Calu3 (cell line): ENCODE data around the gene KIAA0040. TPM values are rescaled to one million over a fixed set of nuclear protein-coding genes. Genes with fewer than 3 reads are reported as not detected.

Experiments
- BruUV-seq: library from RNA; stranded (reverse); fragments of 400-500 nt; replicated peaks from 2 replicates; lab custom pipeline; 2021; lab: Mats Ljungman, UMichigan
- CTCF ChIA-PET: fragments of 300-600 bp; sonication (Branson Sonifier 250); formaldehyde crosslinking; loops from one replicate; lab custom pipeline; 2022; ENCODE audit warnings: antibody characterized with exemption; lab: Charles Lee
- DNase-seq: peaks from one replicate; pipeline ENCODE4 v3.0.0; 2022
- H3K27ac Mint-ChIP-seq: one replicate; pipeline ENCODE4 v1.8.0; 2022; ENCODE audit warnings: mixed read lengths; ENCODE audit not compliant: unreplicated experiment
- H3K27me3 Mint-ChIP-seq: one replicate; pipeline ENCODE4 v1.8.0; 2022; ENCODE audit warnings: mixed read lengths; ENCODE audit not compliant: unreplicated experiment
- H3K36me3 Mint-ChIP-seq: one replicate; pipeline ENCODE4 v1.8.0; 2022; ENCODE audit warnings: mild to moderate bottlenecking, moderate library complexity, mixed read lengths; ENCODE audit not compliant: insufficient read depth, unreplicated experiment
- H3K4me1 Mint-ChIP-seq: one replicate; pipeline ENCODE4 v1.8.0; 2022; ENCODE audit warnings: mild to moderate bottlenecking, low read depth, mixed read lengths; ENCODE audit not compliant: unreplicated experiment
- H3K4me3 Mint-ChIP-seq: one replicate; pipeline ENCODE4 v1.8.0; 2022; ENCODE audit warnings: mild to moderate bottlenecking, low read depth, moderate library complexity, mixed read lengths; ENCODE audit not compliant: unreplicated experiment
- H3K9me3 Mint-ChIP-seq: one replicate; pipeline ENCODE4 v1.8.0; 2022; ENCODE audit warnings: low read depth, mixed read lengths; ENCODE audit not compliant: unreplicated experiment
- CTCF ChIP-seq: fragments of 200-600 bp; IDR thresholded peaks from one replicate; pipeline ENCODE4 v1.8.0; 2022; ENCODE audit warnings: antibody characterized with exemption; ENCODE audit not compliant: unreplicated experiment
- intact Hi-C: fragments of 100-400 bp; cut with micrococcal nuclease; formaldehyde crosslinking; loops from one replicate; pipeline ENCODE4 v1.10.0; 2022; ENCODE audit not compliant: unreplicated experiment
- total RNA-seq: library from RNA; stranded (reverse); gene quantifications from 2 replicates; pipeline ENCODE4 v1.2.3, GENCODE V29; 2022

KIAA0040 gene
- total RNA-seq, 1 experiment from 2014 or later: 33.4 TPM

GRCh38 chr1:175137369-175137768 lies 55.2 kb downstream of the KIAA0040 start:
- Mint-ChIP-seq H3K4me1 (no peaks in the 10 kb centered on the region), H3K4me3 (no peak overlapping the region), H3K36me3 (no peaks in the 10 kb centered on the region), H3K27ac (no peak overlapping the region), H3K9me3 (no peaks in the 10 kb centered on the region), H3K27me3 (peaks cover 87% of the 10 kb centered on the region)
- DNase-seq: no peak
- no peak for TF ChIP-seq CTCF
- CTCF ChIA-PET: interaction anchor here (1.3 kb wide), 1 partner anchor 108 kb away, joined by 4 read pairs; no protein-coding TSS in a partner anchor
- no TSS peak for BruUV-seq
- intact Hi-C loops: no loop called here

DNA sequence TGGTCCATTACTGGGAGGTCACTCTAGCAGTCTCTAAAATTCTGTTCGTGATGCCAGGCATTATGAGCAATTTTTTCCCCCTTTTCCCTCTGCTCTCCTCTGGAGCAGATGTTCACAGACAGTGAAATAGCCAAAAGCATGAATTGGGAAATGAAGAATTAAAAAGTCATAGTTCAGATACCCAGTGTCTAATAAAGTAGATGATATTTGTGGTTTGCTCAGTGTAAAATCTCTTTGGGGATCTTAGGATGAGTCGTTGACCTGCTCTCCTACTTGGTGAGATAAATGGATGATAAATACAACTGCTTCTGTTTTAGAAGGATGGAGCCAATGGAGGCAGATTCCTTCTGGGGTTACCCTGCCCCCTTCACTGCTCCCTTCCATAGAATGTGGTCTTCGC lies 56.3 kb downstream of the KIAA0040 start:
- DNase-seq: no peak
- H3K9me3 Mint-ChIP-seq: no peaks in the 10 kb centered on the region
- CTCF ChIA-PET: no interaction called here
- H3K27me3 Mint-ChIP-seq: peaks cover 84% of the 10 kb centered on the region
- no peak overlapping the region for H3K27ac Mint-ChIP-seq
- H3K4me1 Mint-ChIP-seq: no peaks in the 10 kb centered on the region
- no peak overlapping the region for H3K4me3 Mint-ChIP-seq
- H3K36me3 Mint-ChIP-seq: no peaks in the 10 kb centered on the region
- BruUV-seq: no TSS peak
- no peak for TF ChIP-seq CTCF
- intact Hi-C loops: no loop called here

DNA sequence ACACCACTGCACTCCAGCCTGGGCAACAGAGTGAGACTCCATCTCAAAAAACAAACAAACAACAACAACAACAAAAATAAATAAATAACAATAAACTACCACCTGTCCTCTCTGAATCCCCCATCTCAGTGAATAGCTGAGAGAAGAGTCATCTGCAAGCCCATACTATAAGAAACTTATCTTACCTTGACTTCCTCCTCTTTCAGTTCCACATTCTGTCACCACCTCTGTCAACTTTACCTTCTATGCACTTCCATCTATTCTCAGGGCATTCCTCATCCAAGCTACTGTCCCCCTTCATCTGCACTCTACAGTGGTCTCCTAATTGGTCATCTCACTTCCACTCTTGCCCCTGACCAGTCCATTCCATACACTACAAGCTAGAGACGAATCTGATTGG lies 58.1 kb downstream of the KIAA0040 start:
- H3K36me3 Mint-ChIP-seq: no peaks in the 10 kb centered on the region
- H3K4me1 Mint-ChIP-seq: no peaks in the 10 kb centered on the region
- CTCF ChIA-PET: interaction anchor here (1.2 kb wide), 2 partner anchors 9 to 135 kb away, joined by 3 to 4 read pairs; no protein-coding TSS in a partner anchor
- no peak overlapping the region for H3K27ac Mint-ChIP-seq
- TF ChIP-seq CTCF: no peak
- intact Hi-C loops: no loop called here
- BruUV-seq: no TSS peak
- peaks cover 69% of the 10 kb centered on the region for H3K27me3 Mint-ChIP-seq
- no peaks in the 10 kb centered on the region for H3K9me3 Mint-ChIP-seq
- H3K4me3 Mint-ChIP-seq: no peak overlapping the region
- no peak for DNase-seq

- DNase-seq: no peak
- CTCF ChIA-PET: interaction anchor here (1.2 kb wide), 2 partner anchors 9 to 135 kb away, joined by 3 to 4 read pairs; no protein-coding TSS in a partner anchor
- no peaks in the 10 kb centered on the region for H3K9me3 Mint-ChIP-seq
- no peaks in the 10 kb centered on the region for H3K4me1 Mint-ChIP-seq
- H3K4me3 Mint-ChIP-seq: no peak overlapping the region
- intact Hi-C loops: no loop called here
- peaks cover 69% of the 10 kb centered on the region for H3K27me3 Mint-ChIP-seq
- BruUV-seq: no TSS peak
- no peak overlapping the region for H3K27ac Mint-ChIP-seq
- no peaks in the 10 kb centered on the region for H3K36me3 Mint-ChIP-seq
- no peak for TF ChIP-seq CTCF
Observed at GRCh38 chr1:175133673-175134435, 58.7 kb downstream of the KIAA0040 start.
